Posterior vena cava (tissue), 2 donors: ENCODE results near the gene PIGT. TPM values are rescaled to one million over a fixed set of nuclear protein-coding genes. Genes with fewer than 3 reads are reported as not detected.

Experiments
- microRNA-seq, 2 donors: library from miRNA; unstranded; fragments of <30 nt; microRNA quantifications; one replicate each; pipeline ENCODE4 v1.2.0, GENCODE V29; 2020 to 2021; ENCODE audit warnings: borderline microRNAs expressed in 2 of 2
- total RNA-seq, 2 donors: library from RNA; stranded (reverse); fragmentation: NEBNext Ultra II Directional; extraction: Animal tissue kit (Norgen Biotek cat#: 25700); gene quantifications; one replicate each; pipeline ENCODE4 v1.2.1, GENCODE V29; 2021
- donor health status: DM: yes; HTN: yes; CAD: no.
- donor health status: DM: yes; HTN: yes; CAD: no.

The PIGT gene
- total RNA-seq, 2 donors from 2014 or later = 120 to 138 TPM

Small RNAs within 50 kb of the gene (microRNA-seq; reads per million reads assigned to microRNA genes)
- 0 to 0.97 reads per million in 2 donors for gene MIR6812

Other genes starting within 250 kb of the PIGT start
- not detected for gene PI3, start 241.2 kb upstream of the PIGT start, total RNA-seq
- not detected for gene SEMG1, start 209.1 kb upstream of the PIGT start, total RNA-seq
- gene SEMG2, start 194.8 kb upstream of the PIGT start, total RNA-seq = not detected
- gene SLPI, start 161.6 kb upstream of the PIGT start, total RNA-seq = 10 to 100 TPM; 14.6 to 74.0 TPM
- not detected for gene RBPJL, start 109.3 kb upstream of the PIGT start, total RNA-seq
- gene MATN4, start 107.8 kb upstream of the PIGT start, total RNA-seq = under 1 TPM; 0.29 to 0.56 TPM
- 100 to 1,000 TPM in 1 of 2 donors, 10 to 100 TPM in 1; 85.7 to 104 TPM for gene SDC4, start 67.7 kb upstream of the PIGT start, total RNA-seq
- 10 to 100 TPM; 21.8 to 22.6 TPM for gene SYS1, start 53.0 kb upstream of the PIGT start, total RNA-seq
- gene TP53TG5, start 37.8 kb upstream of the PIGT start, total RNA-seq = 1 to 10 TPM; 1.4 to 2.0 TPM
- 100 to 1,000 TPM; 119 to 141 TPM for gene DBNDD2, start 7.9 kb upstream of the PIGT start, total RNA-seq
- 10 to 100 TPM; 38.0 to 57.7 TPM for gene WFDC2, start 53.6 kb downstream of the PIGT start, total RNA-seq
- gene SPINT3, start 99.5 kb downstream of the PIGT start, total RNA-seq = not detected
- gene WFDC6, start 123.3 kb downstream of the PIGT start, total RNA-seq = not detected
- not detected for gene EPPIN, start 131.3 kb downstream of the PIGT start, total RNA-seq
- not detected for gene WFDC8, start 163.1 kb downstream of the PIGT start, total RNA-seq
- not detected for gene WFDC10A, start 213.6 kb downstream of the PIGT start, total RNA-seq
- gene WFDC9, start 215.1 kb downstream of the PIGT start, total RNA-seq = not detected